Muscle layer of duodenum (tissue), 2 donors: ENCODE measurements around the gene GIT1.

ENCODE experiments used
- H3K27ac ChIP-seq: one replicate; pipeline ENCODE4 v1.7.0; 2013; ENCODE audit warnings: mild to moderate bottlenecking, low read length
- H3K27me3 ChIP-seq: one replicate; pipeline ENCODE4 v1.7.0; 2013; ENCODE audit warnings: low read depth, mild to moderate bottlenecking, control low read depth, low read length
- H3K36me3 ChIP-seq, 2 donors: one replicate each; pipeline ENCODE4 v1.7.0; 2013; ENCODE audit warnings: low read length in 2 of 2, control low read depth in 1 of 2, mild to moderate bottlenecking in 1 of 2; ENCODE audit not compliant: insufficient read depth in 2 of 2, control insufficient read depth in 1 of 2
- H3K4me1 ChIP-seq, 2 donors: one replicate each; pipeline ENCODE4 v1.7.0; 2013; ENCODE audit warnings: low read length in 2 of 2, mild to moderate bottlenecking in 2 of 2, control low read depth in 1 of 2, moderate library complexity in 1 of 2; ENCODE audit not compliant: insufficient read depth in 2 of 2, control insufficient read depth in 1 of 2
- H3K4me3 ChIP-seq, 2 donors: one replicate each; pipeline ENCODE4 v1.7.0; 2013; ENCODE audit warnings: low read length in 2 of 2, low read depth in 1 of 2, mild to moderate bottlenecking in 1 of 2
- H3K9me3 ChIP-seq, 2 donors: one replicate each; pipeline ENCODE4 v1.7.0; 2013; ENCODE audit warnings: low read length in 2 of 2, control low read depth in 1 of 2, mild to moderate bottlenecking in 1 of 2; ENCODE audit not compliant: control insufficient read depth in 1 of 2
- donor health status: healthy.

Gene GIT1

GRCh38 chr17:29582254-29582765 is 7.1 kb downstream of the GIT1 start:
- Histone ChIP-seq H3K9me3 (no peaks in the 10 kb centered on the region), H3K4me3 (no peak overlapping the region), H3K36me3 (peaks cover 12 to 26% of the 10 kb centered on the region in 2 donors), H3K4me1 (peaks cover 7 to 20% of the 10 kb centered on the region in 2 donors), H3K27ac (no peak overlapping the region), H3K27me3 (no peaks in the 10 kb centered on the region)

- Histone ChIP-seq H3K9me3 (no peaks in the 10 kb centered on the region), H3K36me3 (peaks cover 12 to 32% of the 10 kb centered on the region in 2 donors), H3K27ac (no peak overlapping the region), H3K27me3 (no peaks in the 10 kb centered on the region), H3K4me1 (peaks cover under 1 to 16% of the 10 kb centered on the region in 2 donors), H3K4me3 (no peak overlapping the region)
Measured at GRCh38 chr17:29581583-29582253, 7.7 kb downstream of the GIT1 start.

- no peaks in the 10 kb centered on the region for H3K27me3 ChIP-seq
- H3K4me1 ChIP-seq, result peaks cover 0 to 13% of the 10 kb centered on the region in 2 donors
- no peak overlapping the region for H3K4me3 ChIP-seq
- H3K36me3 ChIP-seq, result peaks cover 14 to 48% of the 10 kb centered on the region in 2 donors
- no peak overlapping the region for H3K27ac ChIP-seq
- H3K9me3 ChIP-seq, result no peaks in the 10 kb centered on the region
Measured at GRCh38 chr17:29579866-29580771, 9.3 kb downstream of the GIT1 start.

- Histone ChIP-seq H3K36me3 (peaks cover 17 to 61% of the 10 kb centered on the region in 2 donors), H3K9me3 (no peaks in the 10 kb centered on the region), H3K27ac (no peak overlapping the region), H3K27me3 (no peaks in the 10 kb centered on the region), H3K4me1 (peaks cover 0 to 13% of the 10 kb centered on the region in 2 donors), H3K4me3 (no peak overlapping the region)
Measured at GRCh38 chr17:29578626-29579485, 10.6 kb downstream of the GIT1 start.

GRCh38 chr17:29577385-29578211 is 11.8 kb downstream of the GIT1 start:
- Histone ChIP-seq H3K27ac (no peak overlapping the region), H3K27me3 (no peaks in the 10 kb centered on the region), H3K4me3 (no peak overlapping the region), H3K36me3 (peaks cover 13 to 60% of the 10 kb centered on the region in 2 donors), H3K4me1 (peaks cover 0 to 22% of the 10 kb centered on the region in 2 donors), H3K9me3 (no peaks in the 10 kb centered on the region)

GRCh38 chr17:29577001-29577370 is 12.5 kb downstream of the GIT1 start:
- Histone ChIP-seq H3K36me3 (peaks cover 10 to 60% of the 10 kb centered on the region in 2 donors), H3K4me1 (peaks cover 0 to 28% of the 10 kb centered on the region in 2 donors), H3K27me3 (no peaks in the 10 kb centered on the region), H3K27ac (no peak overlapping the region), H3K9me3 (no peaks in the 10 kb centered on the region), H3K4me3 (no peak overlapping the region)

- Histone ChIP-seq H3K4me3 (no peak overlapping the region), H3K27ac (no peak overlapping the region), H3K36me3 (peaks cover 9 to 54% of the 10 kb centered on the region in 2 donors)
Measured at GRCh38 chr17:29576214-29577000, 13.0 kb downstream of the GIT1 start.

GRCh38 chr17:29575511-29576213 is 13.8 kb downstream of the GIT1 start:
- Histone ChIP-seq H3K27ac (no peak overlapping the region), H3K4me1 (peaks cover 0 to 33% of the 10 kb centered on the region in 2 donors), H3K27me3 (no peaks in the 10 kb centered on the region), H3K9me3 (no peaks in the 10 kb centered on the region), H3K36me3 (peaks cover 9 to 49% of the 10 kb centered on the region in 2 donors), H3K4me3 (no peak overlapping the region)

More at GRCh38 chr17:29576214-29577000, 13.0 kb downstream of the GIT1 start:
- no peaks in the 10 kb centered on the region for H3K9me3 ChIP-seq
- H3K4me1 ChIP-seq, result peaks cover 0 to 33% of the 10 kb centered on the region in 2 donors
- no peaks in the 10 kb centered on the region for H3K27me3 ChIP-seq

- no peak overlapping the region for H3K4me3 ChIP-seq
- no peak overlapping the region for H3K27ac ChIP-seq
- H3K4me1 ChIP-seq, result peaks cover 0 to 33% of the 10 kb centered on the region in 2 donors
- H3K27me3 ChIP-seq, result no peaks in the 10 kb centered on the region
- no peaks in the 10 kb centered on the region for H3K9me3 ChIP-seq
- peaks cover 9 to 49% of the 10 kb centered on the region in 2 donors for H3K36me3 ChIP-seq
Measured at GRCh38 chr17:29574732-29575510, 14.5 kb downstream of the GIT1 start.
